ENCODE data around the gene OTUD3. TPM values are rescaled to one million over a fixed set of nuclear protein-coding genes. Genes with fewer than 3 reads are reported as not detected.

OTUD3 gene
- total RNA-seq, 1 experiment from 2014 or later: 33.9 TPM

DNA sequence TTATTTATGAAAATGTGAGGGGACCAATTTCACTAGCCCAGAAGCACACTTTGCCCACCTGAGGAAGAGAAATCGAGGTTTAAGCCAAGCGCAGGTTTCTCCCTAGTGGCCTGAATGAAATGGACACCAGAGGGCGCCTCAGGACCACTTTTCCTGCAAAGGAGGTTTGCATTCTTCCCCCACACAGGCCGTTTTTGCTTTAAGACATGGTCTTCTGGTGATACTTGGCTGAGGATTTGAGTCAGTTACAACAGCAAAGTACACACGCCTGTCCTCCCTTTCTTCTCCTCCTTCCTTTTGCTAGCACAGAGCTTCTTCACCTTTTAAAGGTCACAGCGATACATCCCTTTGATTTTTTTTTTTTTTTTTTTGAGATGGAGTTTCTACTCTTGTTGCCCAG lies 35.9 kb downstream of the OTUD3 start:
- Histone ChIP-seq H3K27me3 (replicated peaks; ENCODE audit: insufficient read depth, low read depth, low read length, poor library complexity) (no peaks in the 10 kb centered on the region), H3K4me3 (ENCODE audit: low read depth, low read length, poor library complexity, severe bottlenecking) (no peak overlapping the region), H3K27ac (ENCODE audit: low read depth, low read length, poor library complexity, severe bottlenecking) (no peak overlapping the region), H3K9me3 (ENCODE audit: low read depth, low read length, poor library complexity, severe bottlenecking) (no peaks in the 10 kb centered on the region), H3K4me1 (ENCODE audit: insufficient read depth, low read length, poor library complexity, severe bottlenecking) (no peaks in the 10 kb centered on the region), H3K36me3 (ENCODE audit: insufficient read depth, low read length, poor library complexity, severe bottlenecking) (peaks cover 15% of the 10 kb centered on the region)
- no TSS peak for BruUV-seq (replicated peaks)
- ChIA-PET CTCF (interaction anchor here (0.8 kb wide), 1 partner anchor 278 kb away, joined by 4 read pairs; no protein-coding TSS in a partner anchor), POLR2A (ENCODE audit: low non-redundant PET) (no interaction called here)
- DNase-seq (ENCODE audit: low spot score): peak; percentile 83
- intact Hi-C loops (cut with micrococcal nuclease; ENCODE audit: unreplicated experiment): loop anchor here (1.0 kb wide), 1 partner anchor 277 kb away; no protein-coding TSS in a partner anchor
- no peak for TF ChIP-seq EZH2 (IDR thresholded peaks at IDR 0.05; ENCODE audit: borderline replicate concordance, low read depth, low read length, poor library complexity, severe bottlenecking)
- TF ChIP-seq, protein P1, sequence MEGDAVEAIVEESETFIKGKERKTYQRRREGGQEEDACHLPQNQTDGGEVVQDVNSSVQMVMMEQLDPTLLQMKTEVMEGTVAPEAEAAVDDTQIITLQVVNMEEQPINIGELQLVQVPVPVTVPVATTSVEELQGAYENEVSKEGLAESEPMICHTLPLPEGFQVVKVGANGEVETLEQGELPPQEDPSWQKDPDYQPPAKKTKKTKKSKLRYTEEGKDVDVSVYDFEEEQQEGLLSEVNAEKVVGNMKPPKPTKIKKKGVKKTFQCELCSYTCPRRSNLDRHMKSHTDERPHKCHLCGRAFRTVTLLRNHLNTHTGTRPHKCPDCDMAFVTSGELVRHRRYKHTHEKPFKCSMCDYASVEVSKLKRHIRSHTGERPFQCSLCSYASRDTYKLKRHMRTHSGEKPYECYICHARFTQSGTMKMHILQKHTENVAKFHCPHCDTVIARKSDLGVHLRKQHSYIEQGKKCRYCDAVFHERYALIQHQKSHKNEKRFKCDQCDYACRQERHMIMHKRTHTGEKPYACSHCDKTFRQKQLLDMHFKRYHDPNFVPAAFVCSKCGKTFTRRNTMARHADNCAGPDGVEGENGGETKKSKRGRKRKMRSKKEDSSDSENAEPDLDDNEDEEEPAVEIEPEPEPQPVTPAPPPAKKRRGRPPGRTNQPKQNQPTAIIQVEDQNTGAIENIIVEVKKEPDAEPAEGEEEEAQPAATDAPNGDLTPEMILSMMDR (conservative IDR thresholded peaks at IDR 0.05; ENCODE audit: low read depth, low read length): peak; percentile 92

DNA sequence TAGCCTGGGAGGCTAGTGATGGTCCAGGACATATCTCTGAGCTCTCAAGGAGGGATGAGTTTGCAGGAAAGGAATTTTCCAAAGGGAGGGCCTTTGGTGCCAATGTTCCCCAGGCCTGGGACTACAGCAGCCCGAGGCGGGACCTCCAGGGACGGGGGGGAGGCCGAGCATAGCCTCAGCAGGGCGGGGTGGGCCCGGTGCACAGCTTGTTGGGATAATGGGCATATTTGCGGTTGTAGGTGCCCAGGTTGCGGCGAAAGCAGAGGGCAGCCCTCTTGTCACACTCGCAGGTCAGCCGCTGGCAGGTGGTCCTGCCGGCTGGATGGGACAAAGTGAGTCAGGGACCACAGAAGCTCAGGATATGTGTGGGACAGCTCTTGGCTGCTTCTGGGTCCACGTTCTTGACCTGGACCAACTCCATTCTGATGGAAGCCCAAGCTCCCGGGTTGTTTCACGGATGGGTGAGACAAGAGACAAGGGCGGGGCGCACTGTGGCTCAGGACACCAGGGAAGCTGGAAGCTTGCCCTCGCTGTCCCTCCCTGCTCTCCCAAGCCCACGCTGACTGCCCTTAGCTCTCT lies 38.0 kb downstream of the OTUD3 start:
- BruUV-seq (replicated peaks): no TSS peak
- CTCF ChIA-PET: no interaction called here
- no peak for DNase-seq (ENCODE audit: low spot score)

DNA sequence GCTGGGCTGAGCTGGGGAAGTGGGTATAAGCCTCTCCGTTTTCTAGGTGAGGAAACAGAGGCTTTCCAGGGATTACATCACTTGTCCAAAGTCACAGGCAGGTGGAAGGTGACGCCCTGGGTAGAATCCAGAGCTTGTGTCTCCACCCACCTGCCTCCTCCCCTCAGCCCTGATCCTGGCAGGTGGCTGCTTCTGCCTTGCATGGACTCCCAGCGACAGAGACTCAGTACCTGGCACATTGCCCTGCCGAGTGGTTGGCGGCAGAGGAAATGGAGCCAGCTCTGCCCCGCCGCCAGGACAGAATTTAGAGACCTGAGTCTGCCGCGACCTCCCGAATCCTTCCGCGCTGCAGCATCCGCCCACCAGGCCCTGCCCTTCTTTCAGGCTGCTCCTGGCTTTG lies 39.1 kb downstream of the OTUD3 start:
- Histone ChIP-seq H3K27me3 (replicated peaks; ENCODE audit: insufficient read depth, low read depth, low read length, poor library complexity) (no peaks in the 10 kb centered on the region), H3K9me3 (ENCODE audit: low read depth, low read length, poor library complexity, severe bottlenecking) (no peaks in the 10 kb centered on the region), H3K27ac (ENCODE audit: low read depth, low read length, poor library complexity, severe bottlenecking) (no peak overlapping the region), H3K4me1 (ENCODE audit: insufficient read depth, low read length, poor library complexity, severe bottlenecking) (no peaks in the 10 kb centered on the region), H3K4me3 (ENCODE audit: low read depth, low read length, poor library complexity, severe bottlenecking) (no peak overlapping the region), H3K36me3 (ENCODE audit: insufficient read depth, low read length, poor library complexity, severe bottlenecking) (no peaks in the 10 kb centered on the region)
- DNase-seq (ENCODE audit: low spot score): peak; percentile 7
- ChIA-PET POLR2A (ENCODE audit: low non-redundant PET) (no interaction called here), CTCF (no interaction called here)
- TF ChIP-seq, protein P1 (conservative IDR thresholded peaks at IDR 0.05; ENCODE audit: low read depth, low read length): no peak
- no peak for TF ChIP-seq EZH2 (IDR thresholded peaks at IDR 0.05; ENCODE audit: borderline replicate concordance, low read depth, low read length, poor library complexity, severe bottlenecking)
- BruUV-seq (replicated peaks): no TSS peak
- intact Hi-C loops (cut with micrococcal nuclease; ENCODE audit: unreplicated experiment): no loop called here

More for the DNA sequence above, 38.0 kb downstream of the OTUD3 start:
- no peaks in the 10 kb centered on the region for H3K36me3 ChIP-seq (ENCODE audit: insufficient read depth, low read length, poor library complexity, severe bottlenecking)
- H3K27ac ChIP-seq (ENCODE audit: low read depth, low read length, poor library complexity, severe bottlenecking): no peak overlapping the region
- POLR2A ChIA-PET (ENCODE audit: low non-redundant PET): no interaction called here
- no peaks in the 10 kb centered on the region for H3K27me3 ChIP-seq (replicated peaks; ENCODE audit: insufficient read depth, low read depth, low read length, poor library complexity)
- intact Hi-C loops (cut with micrococcal nuclease; ENCODE audit: unreplicated experiment): no loop called here
- no peaks in the 10 kb centered on the region for H3K9me3 ChIP-seq (ENCODE audit: low read depth, low read length, poor library complexity, severe bottlenecking)
- no peaks in the 10 kb centered on the region for H3K4me1 ChIP-seq (ENCODE audit: insufficient read depth, low read length, poor library complexity, severe bottlenecking)
- H3K4me3 ChIP-seq (ENCODE audit: low read depth, low read length, poor library complexity, severe bottlenecking): no peak overlapping the region
- no peak for TF ChIP-seq EZH2 (IDR thresholded peaks at IDR 0.05; ENCODE audit: borderline replicate concordance, low read depth, low read length, poor library complexity, severe bottlenecking)
- TF ChIP-seq, protein P1 (conservative IDR thresholded peaks at IDR 0.05; ENCODE audit: low read depth, low read length): no peak

Measured in A673 (cell line).